Esophagus squamous epithelium (tissue), 4 donors: Measurements from ENCODE around the gene ZEB2.

Source experiments
- POLR2A ChIP-seq, 4 donors: fragments of 450-650 bp; IDR thresholded peaks; one replicate each; pipeline ENCODE4 v1.6.1; 2017; ENCODE audit warnings: antibody characterized with exemption in 4 of 4, mild to moderate bottlenecking in 4 of 4, moderate library complexity in 3 of 4
- TF ChIP-seq, protein P1 (sequence below), 6 experiments: fragments of 450-650 bp in 4 of 6; fragments of 200-600 bp in 2 of 6; sonication (generic) in 2 of 6; IDR thresholded peaks; one replicate each; pipeline ENCODE4 v1.5.1; 2016 to 2019; ENCODE audit warnings: antibody characterized with exemption in 6 of 6, mild to moderate bottlenecking in 4 of 6, moderate library complexity in 4 of 6

DNA sequence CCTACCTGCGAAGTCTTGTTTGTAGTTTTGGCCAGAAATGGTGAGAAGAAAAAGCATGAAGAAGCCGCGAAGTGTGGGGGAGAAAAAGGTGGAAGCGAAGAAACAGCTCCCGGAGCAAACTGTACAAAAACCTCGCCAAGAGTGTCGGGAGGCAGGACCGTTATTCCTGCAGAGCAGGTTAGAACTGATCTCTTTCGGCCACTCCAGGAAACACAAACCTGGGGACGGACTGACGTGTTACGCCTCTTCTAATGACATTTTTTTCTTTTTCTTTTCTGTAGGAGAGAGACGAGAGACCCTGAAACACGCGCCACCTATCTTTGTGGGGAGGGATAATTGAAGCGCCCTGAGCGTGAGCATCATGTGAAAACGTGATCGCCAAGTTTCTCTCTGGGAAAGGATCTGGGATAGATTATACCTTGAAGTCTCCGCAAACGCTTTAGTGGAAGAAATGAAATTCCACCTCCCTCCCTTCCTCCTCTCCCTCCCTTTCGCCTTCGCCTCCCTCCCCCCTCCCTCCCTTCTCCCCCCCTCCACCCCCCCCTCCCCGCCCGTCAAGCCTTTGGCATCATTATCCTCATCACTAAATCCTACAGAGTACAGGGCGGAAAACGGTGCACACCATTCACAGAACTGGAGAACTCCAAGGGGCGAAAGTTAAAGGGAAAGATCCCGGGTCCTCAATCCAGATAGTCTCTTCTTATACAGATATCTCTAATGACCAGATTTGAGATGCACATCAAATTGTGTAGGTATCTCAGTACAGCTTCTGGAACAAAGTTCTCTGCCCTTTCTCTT is at the start of gene ZEB2:
- peak in 2 of 4 donors; percentile 54 to 68 for TF ChIP-seq POLR2A (IDR thresholded peaks at IDR 0.05)
- TF ChIP-seq, protein P1, sequence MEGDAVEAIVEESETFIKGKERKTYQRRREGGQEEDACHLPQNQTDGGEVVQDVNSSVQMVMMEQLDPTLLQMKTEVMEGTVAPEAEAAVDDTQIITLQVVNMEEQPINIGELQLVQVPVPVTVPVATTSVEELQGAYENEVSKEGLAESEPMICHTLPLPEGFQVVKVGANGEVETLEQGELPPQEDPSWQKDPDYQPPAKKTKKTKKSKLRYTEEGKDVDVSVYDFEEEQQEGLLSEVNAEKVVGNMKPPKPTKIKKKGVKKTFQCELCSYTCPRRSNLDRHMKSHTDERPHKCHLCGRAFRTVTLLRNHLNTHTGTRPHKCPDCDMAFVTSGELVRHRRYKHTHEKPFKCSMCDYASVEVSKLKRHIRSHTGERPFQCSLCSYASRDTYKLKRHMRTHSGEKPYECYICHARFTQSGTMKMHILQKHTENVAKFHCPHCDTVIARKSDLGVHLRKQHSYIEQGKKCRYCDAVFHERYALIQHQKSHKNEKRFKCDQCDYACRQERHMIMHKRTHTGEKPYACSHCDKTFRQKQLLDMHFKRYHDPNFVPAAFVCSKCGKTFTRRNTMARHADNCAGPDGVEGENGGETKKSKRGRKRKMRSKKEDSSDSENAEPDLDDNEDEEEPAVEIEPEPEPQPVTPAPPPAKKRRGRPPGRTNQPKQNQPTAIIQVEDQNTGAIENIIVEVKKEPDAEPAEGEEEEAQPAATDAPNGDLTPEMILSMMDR (IDR thresholded peaks at IDR 0.05) = peak; percentile 24 to 55 (median 48)
